GM21737 (cell line): Measurements from ENCODE around the gene RAI1.
"Not testable (repeated sequence)": the region's sequence is repeated elsewhere in the genome, so short reads cannot be mapped to it uniquely, and the experiment has no call there.

Source experiments
- ATAC-seq: cut with Tn5 transposase; IDR thresholded peaks from one replicate; pipeline ENCODE4 v1.9.1; 2021; ENCODE audit warnings: mild to moderate bottlenecking, moderate library complexity; ENCODE audit not compliant: unreplicated experiment

Gene RAI1

GRCh38 chr17:17663160-17664063 lies 17.8 kb upstream of the RAI1 start:
- ATAC-seq, result no peak

DNA sequence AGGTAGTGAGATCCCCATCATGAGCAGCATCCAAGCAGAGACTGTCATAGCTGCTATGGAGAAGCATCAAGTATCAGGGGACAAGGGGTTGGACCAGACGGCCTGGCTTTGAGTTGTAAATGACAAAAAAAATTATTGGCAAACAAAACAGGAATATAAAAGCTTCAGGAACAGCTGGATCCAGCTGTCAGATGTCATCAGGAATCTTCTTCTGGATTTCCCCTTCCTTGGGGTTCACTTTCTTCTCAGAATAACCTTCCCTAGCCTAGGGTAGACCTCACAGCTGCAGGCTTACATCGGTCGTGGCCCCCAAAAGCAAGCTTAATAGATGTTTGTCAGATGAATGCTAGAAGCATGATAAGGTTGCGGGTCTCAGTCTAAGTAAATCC lies 17.2 kb upstream of the RAI1 start:
- no peak for ATAC-seq

DNA sequence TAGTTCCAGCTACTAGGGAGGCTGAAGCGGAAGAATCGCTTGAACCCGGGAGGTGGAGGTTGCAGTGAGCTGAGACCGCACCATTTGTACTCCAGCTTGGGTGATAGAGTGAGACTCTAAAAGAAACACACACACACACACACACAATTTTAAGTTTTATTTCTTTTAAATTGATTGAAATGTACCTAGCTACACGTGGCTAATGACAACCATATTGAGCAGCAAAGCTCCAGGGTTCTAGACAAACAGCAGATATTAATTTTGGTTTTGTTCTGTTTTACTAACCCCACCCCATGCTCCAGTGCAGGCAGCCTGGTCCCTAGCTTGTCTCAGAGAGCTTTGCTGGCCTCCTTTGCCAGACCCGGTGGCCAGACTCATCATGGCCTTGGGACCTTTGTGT lies 16.0 kb upstream of the RAI1 start:
- no peak for ATAC-seq

- no peak for ATAC-seq
Observed at GRCh38 chr17:17666111-17666714, 15.0 kb upstream of the RAI1 start.

DNA sequence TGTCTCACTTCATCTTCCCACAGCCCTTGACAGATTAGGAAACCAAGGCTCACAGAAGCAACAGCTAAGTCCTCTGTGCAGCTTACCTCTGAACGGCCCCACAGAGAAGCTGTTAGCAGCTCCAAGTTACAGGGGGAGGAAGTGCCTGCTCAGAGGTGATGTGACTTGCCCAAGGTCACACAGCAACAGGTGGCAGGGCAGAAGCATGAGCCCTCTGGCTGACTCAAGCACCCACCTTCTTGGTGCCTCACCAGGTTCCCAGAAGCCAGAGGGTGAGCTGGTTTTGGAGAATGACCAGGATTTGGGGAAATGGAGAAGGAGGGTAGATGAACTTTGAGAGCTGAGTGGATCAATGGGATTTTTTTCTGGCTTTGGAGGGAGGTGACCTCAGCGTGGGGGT lies 14.0 kb upstream of the RAI1 start:
- no peak for ATAC-seq

GRCh38 chr17:17667947-17668346 lies 13.3 kb upstream of the RAI1 start:
- ATAC-seq, result no peak

- ATAC-seq, result no peak
Observed at GRCh38 chr17:17668358-17668757, 12.9 kb upstream of the RAI1 start.

DNA sequence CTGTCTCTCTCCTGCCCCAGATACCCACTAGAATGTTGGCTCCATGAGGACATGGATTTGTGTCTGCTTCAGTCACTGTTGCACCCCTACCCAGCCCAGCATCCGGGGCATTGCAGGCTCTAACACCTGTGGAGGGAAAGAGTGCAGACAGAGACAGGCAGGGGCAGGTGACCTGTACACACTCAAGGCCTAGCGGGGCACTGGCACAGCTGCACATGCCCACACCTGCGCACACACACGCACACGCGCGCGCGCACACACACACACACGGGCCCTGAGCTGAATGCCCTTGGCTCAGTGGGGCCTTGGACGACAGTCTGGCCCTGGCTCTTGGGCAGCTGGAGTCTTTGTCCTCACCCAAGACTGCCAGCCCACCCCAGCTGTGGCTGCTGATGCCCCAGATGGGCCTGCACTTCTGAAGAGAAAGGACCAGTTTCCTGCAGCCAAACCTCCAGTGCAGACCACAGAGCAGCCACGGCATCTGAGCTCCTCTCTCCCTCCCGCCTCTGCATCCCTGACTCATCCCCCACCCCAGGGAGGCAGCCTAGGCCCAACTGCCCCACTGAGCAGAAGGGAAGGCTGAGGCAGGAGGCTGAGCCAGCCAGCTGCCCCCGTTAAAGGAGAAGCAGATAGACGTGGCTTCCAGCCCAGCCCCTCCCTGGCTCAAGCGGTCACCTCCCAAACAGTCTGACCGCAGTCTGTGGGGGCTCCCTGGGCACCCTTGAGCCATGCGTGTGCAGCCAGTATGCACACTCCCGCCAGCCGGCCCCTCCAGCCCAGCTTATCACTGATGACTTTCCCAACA lies 12.3 kb upstream of the RAI1 start:
- ATAC-seq, result no peak

- ATAC-seq, result no peak
Observed at GRCh38 chr17:17669580-17670235, 11.6 kb upstream of the RAI1 start.

- no peak for ATAC-seq
Observed at GRCh38 chr17:17670701-17671305, 10.5 kb upstream of the RAI1 start.

DNA sequence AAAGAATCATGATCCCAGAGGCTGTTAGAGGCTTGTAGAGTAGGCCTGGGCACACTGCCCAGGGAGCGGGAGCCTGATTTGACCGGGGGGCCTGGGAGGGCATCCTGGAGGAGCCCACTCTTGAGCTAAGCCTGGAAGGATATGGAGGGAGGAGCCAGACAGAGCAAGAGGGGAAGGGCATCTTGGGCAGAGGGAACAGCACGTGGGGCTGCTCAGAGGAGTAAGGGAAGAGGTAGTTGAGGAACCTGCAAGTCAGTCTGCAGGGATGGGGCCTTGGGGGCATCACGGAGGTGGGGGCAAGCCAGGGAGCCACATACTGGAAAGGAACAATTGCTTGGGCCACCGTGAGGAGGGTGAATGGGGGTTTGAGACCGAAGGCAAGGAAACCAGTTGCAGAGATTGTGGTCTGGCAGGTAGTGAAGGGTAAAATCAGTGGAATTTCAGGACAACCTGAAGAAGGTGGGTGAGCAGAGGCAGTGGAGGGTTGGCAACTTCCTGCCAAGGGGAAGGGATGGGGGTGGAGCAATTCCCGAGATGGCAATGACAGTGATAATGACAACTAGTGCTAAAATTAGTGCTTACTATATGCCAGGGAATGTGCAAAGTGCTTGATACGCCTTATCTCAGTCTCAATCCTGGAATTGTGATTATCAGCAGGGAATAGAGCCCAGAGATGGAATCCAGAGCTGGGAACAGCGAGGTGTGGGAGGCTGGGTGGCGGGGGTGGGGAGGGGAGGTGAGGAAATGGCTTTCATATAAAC lies 9.7 kb upstream of the RAI1 start:
- no peak for ATAC-seq

DNA sequence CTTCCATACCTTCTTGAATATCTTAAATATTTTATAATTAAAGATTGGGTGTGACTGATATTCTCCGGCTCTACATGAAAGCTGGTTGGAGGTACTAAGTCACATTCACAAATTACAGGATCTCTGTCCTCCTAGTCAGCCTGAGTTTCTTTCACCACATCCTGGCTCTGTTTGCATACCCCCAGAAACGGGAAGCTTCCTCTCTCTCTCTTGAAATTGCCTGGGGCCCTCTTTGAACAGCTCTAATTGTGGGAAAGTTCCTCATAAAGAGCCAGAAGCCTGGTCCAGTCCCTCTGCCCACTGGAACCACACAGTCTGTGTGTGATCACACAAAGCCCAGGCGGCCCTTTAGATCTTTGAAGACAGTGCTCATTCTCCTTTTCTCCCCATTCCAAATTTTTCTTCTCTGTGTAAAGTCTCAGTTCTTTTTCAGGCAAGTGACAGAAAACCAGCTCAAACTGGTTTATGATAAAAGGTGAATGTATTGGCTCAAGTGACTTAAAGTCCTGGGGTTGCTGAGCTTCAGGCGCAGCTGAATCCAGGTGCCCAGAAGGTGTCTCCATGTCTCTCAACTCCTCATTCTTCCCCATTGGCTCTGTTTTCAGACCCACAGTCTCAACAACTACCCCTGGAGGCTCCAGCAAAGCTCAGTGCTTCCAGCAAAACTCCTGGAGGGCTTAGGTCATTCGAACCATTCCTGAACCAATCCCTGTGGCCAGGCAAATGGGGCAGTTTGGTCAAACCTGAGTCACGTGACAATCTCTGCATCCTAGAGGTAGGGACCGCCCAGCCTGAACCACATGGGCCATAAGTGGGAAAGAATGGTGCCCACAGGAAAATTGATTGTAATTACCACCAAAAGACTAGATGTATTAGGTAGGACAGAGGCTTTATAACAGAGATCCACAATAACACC lies 8.5 kb upstream of the RAI1 start:
- no peak for ATAC-seq

DNA sequence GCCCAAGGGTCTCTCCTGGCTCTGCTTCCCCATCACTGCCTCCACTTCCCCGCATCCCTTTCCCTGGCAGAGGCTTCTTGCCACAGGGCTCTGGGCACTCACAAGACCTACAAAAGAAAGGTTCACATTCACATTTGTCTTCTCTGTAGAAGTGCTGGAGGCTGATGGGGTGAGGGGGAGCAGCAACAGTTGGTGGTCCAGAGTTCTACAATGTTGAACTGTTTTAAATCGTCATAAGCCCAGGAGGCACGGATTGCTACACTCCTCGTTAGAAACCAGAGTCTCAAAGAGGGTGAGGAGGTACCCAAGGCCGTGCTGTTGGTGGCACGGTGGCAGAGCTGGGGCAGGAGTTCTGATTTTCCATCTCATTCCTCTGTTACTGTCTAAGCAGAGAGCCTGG lies 5.8 kb upstream of the RAI1 start:
- no peak for ATAC-seq

GRCh38 chr17:17675925-17676534 lies 5.2 kb upstream of the RAI1 start:
- no peak for ATAC-seq

DNA sequence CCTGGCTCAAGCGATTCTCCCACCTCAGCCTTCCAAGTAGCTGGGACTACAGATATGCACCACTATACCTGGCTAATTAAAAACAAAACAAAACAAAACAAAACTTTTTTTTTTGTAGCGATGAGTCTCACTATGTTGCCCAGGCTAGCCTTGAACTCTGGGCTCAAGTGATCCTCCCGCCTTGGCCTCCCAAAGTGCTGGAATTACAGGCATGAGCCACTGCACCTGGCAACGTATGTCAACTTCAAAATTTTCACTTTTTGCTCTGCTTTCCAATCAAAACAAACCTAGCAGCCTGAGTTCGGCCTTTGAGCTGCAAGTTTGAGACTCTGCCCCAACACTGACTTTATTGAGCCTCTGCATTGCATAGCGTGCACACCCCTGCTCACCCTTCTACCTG lies 4.5 kb upstream of the RAI1 start:
- ATAC-seq, result no peak

GRCh38 chr17:17677299-17678040 lies 3.8 kb upstream of the RAI1 start:
- no peak for ATAC-seq

- ATAC-seq, result not testable (repeated sequence)
Observed at GRCh38 chr17:17678063-17678699, 3.1 kb upstream of the RAI1 start.
